HG02973 (cell line): ENCODE data around the gene CEP55.
"Not testable (repeated sequence)": the region's sequence is repeated elsewhere in the genome, so short reads cannot be mapped to it uniquely, and the experiment has no call there.

ENCODE experiments used
- ATAC-seq: cut with Tn5 transposase; IDR thresholded peaks from one replicate; pipeline ENCODE4 v1.9.1; 2021; ENCODE audit warnings: moderate library complexity; ENCODE audit not compliant: unreplicated experiment

Gene CEP55

GRCh38 chr10:93505075-93505474 is 8.7 kb downstream of the CEP55 start:
- no peak for ATAC-seq

DNA sequence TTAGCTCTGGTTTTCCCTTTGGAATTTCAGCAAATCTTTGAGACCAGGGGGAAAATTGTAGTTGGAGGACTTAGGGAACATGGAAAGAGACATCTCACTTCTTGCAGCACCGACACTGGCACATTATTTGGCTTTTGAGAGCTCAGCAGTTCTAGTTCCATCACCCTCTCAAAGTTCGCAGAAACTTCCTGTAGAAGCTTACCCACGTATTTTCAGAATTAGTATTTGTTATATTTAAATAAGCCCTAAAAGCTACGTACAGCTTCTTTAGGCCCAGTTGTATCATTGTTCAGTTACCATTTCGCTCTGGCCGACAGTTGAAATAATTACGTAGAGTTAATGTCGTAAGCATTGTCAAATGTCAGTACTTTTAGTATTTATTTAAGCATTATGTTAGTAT is 13.4 kb downstream of the CEP55 start:
- ATAC-seq = no peak

DNA sequence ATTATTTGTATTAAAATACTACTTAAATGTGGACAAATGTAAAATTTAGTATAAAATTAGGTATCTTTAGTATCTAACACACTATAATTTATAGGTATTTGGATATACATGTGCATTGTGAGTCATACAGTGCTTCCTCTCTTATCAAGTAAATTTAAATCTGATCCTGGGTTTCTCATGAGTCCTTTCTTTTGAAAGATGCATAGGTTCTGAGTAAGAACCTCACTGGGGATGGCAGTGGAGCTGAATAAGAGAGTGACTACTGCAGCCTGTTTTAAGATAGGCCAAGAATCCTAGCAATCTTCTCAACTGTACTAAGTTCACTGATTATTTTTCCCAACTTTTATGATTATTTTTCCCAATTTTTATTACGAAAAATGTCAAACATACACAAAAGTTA is 16.2 kb downstream of the CEP55 start:
- no peak for ATAC-seq

GRCh38 chr10:93513091-93513490 is 16.7 kb downstream of the CEP55 start:
- no peak for ATAC-seq

- no peak for ATAC-seq
Observed at GRCh38 chr10:93514521-93514920, 18.1 kb downstream of the CEP55 start.

DNA sequence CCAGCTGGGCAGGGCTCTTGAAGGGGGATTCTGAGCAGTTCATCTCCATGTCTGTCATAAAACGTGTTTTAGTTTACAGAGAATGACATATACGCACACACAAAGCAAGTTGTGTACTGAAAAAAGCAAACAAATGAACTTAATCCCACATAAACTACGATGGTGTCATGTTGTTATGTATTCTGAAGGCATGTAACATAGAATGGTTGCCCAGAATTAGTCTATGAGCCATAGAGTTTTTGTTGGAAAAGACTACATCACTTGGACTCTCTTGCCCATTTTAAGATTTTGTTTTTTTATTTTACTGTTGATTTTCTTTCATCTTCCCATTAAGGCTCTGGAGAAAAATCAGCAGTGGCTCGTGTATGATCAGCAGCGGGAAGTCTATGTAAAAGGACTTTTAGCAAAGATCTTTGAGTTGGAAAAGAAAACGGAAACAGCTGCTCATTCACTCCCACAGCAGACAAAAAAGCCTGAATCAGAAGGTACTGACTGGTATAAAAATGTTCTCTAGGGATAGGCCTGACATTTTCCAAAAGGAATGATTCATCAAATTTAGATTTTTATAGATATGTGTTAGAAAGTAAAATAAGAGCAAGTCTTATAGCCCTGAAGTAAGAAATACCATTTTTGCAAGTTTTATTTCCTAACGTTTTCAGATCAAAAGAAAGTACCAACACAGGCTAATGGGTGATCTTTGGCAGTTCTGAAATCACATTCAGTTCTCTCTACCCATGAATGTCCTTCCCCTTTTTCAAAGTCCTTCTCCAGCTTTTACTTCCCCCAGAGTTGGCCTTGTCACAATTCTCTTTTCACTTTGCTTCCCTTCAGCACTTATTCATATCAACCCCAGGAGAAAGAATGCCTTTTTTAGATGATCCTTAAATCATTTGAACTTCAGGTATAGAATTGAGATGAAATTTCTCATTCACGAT is 18.9 kb downstream of the CEP55 start:
- no peak for ATAC-seq

DNA sequence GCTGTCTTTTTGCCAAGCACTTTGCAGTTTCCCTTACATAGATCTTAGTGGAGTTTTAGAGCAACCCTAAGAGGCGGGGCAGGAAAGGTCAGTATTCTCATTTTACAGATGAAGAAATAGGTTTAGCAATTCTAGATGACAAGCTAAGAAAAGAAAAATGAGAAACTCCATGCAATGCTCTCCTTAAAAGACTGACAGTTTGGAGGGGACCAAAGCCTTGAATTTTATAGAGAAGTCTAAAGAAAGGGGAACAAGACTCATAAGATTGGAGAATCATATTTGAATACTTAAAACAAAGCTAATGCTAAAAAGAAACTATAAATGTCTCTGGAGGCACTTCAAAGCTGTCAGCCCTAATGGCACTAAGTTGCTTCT is 19.6 kb downstream of the CEP55 start:
- ATAC-seq = no peak

GRCh38 chr10:93518531-93518930 is 22.1 kb downstream of the CEP55 start:
- no peak for ATAC-seq

DNA sequence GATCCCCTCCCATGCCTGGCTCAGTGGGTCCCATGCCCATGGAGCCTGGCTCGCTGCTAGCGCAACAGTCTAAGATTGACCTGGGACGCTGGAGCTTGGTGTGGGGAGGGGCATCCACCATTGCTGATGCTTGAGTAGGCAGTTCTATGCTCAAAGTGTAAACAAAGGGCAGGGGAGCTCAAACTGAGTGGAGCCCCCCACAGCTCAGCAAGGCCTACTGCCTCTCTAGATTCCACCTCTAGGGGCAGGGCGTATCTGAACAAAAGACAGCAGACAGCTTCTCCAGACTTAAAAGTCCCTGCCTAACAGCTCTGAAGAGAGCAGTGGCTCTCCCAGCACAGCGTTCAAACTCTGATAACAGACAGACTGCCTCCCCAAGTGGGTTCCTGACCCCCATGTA is 38.9 kb downstream of the CEP55 start:
- ATAC-seq = no peak

DNA sequence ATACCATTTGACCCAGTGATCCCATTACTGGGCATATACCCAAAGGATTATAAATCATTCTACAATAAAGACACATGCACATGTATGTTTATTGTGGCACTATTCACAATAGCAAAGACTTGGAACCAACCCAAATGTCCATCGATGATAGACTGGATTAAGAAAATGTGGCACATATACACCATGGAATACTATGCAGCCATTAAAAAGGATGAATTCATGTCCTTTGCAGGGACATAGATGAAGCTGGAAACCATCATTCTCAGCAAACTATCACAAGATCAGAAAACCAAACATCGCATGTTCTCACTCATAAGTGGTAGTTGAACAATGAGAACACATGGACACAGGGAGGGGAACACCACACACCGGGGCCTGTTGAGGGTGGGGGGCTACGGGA is 44.5 kb downstream of the CEP55 start:
- ATAC-seq = not testable (repeated sequence)

GRCh38 chr10:93541402-93542357 is 45.3 kb downstream of the CEP55 start:
- ATAC-seq = no peak

GRCh38 chr10:93542358-93542791 is 46.0 kb downstream of the CEP55 start:
- no peak for ATAC-seq

- not testable (repeated sequence) for ATAC-seq
Observed at GRCh38 chr10:93546995-93547394, 50.6 kb downstream of the CEP55 start.

DNA sequence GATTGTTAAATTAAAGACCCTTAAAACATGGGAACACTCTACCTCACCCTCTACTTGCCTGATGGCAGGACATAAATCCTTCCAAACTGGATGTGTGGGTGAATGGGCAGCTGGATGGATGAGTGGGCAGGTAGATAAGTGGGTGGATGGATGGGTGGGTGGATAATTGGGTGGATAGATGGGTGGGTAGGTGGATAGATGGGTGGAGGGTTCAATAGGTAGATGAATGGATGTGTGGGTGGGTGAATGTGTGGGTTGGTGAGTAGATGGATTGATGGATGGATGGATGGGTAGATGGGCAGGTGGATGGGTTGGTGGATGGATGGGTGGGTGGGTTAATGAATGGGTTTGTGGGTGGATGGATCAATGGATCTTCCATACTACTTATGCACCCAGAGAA is 51.1 kb downstream of the CEP55 start:
- no peak for ATAC-seq

GRCh38 chr10:93548376-93549071 is 52.1 kb downstream of the CEP55 start:
- ATAC-seq = no peak

DNA sequence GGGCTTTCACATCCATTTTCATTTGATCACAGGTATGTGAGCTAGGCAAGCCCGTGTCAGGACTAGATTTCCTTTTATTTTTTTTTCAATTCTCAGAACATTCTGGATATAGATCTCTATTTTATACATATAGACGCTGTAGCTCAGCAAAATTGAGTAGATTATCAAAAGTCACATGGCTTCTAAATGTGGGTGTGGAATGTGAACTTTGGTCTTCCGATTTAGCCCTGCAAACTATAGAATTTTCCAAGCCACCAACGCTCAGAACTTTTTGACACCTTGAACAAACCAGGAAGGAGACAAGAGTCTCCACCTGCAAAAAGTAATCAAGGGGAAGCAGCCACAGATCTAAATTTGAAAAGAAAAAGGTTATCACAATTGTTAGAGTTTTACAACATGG is 54.2 kb downstream of the CEP55 start:
- ATAC-seq = no peak

- ATAC-seq = no peak
Observed at GRCh38 chr10:93552780-93553179, 56.4 kb downstream of the CEP55 start.

DNA sequence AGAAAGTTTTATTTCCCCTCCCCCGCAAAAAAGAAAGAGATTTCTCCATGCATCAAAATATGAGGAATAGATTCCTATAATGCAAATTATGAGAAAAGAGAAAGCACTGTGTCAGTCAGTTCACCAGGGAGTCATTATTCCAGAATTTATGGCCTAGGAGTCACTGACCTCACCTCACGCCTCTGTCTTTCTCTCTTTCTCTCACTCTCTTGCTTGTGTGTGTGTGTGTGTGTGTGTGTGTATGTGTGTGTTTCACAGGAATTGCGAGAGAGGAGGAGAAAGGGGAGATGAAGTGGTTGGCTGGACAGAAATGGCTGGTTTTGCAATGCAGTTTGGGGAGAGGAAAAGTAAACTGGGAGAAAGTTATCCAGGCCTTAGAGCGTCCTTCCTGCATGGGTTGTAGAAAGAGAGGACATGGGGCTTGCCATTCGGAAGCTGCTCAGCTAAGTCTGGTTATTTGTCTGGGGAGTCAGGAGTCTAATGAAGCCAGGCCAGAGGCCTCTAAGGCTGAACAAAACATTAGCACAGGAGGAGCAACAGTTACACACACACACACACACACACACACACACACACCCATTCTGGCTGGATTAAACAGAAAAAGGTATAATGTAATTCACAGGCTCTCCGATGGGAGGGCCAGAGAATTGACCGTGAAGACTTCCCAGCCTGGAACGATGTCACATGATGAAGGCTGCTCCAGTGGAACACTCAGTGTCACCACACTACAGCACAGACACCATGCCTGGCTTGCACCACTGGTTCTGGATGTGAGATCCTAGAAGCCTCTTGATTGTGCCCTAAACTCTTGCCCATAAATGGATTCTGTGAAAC is 57.3 kb downstream of the CEP55 start:
- ATAC-seq = no peak

DNA sequence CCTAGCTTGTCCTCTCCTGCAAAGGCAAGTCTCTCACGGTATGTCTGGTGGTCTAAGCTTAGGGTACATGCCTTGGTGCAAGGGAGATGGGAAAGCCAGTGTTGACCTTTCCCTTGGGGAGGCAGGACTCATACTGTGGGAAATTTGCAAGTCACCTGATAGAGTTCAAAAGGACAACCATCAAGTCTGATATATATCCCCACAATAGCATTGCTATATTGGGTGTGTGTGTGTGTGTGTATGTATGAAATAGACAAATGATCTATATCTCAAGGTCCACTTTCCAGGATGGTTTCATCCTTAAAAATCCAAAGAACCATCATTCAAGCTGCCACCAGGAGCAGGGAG is 57.9 kb downstream of the CEP55 start:
- no peak for ATAC-seq

- peak; percentile 59 for ATAC-seq
Observed at GRCh38 chr10:93554760-93555432, 58.5 kb downstream of the CEP55 start.
